ENCODE results near the gene LIFR. TPM values are rescaled to one million over a fixed set of nuclear protein-coding genes. Genes with fewer than 3 reads are reported as not detected.

LIFR gene
- polyA plus RNA-seq, 2 of the 4 experiments (the other 2 are of a cell fraction): 3.8 to 7.9 TPM

- ChIA-PET CTCF (interaction anchor here (1.4 kb wide), 1 partner anchor 83 kb away, joined by 4 read pairs; no protein-coding TSS in a partner anchor), POLR2A (no interaction called here)
- H3K9me3 ChIP-seq: 0 out of 3 replicates have a peak, but pooled peaks cover 4% of the 10 kb centered on the region
Measured at GRCh38 chr5:38524022-38524421, 32.4 kb downstream of the LIFR start.

DNA sequence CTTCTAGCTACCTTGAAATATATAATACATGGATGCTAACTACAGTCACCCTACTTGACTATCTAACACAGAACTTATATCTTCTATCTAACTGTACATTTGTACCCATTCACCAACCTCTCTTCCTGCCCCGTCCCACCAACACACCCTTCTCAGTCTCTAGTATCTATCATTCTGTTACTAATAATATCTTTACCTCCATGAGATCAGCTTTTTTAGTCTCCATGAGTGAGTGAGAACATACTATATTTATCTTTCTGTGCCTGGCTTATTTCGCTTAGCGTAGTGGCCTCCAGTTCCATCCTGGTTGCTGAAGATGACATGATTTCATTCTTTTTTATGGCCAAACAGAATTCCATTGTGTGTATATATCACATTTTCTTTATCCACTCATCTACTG is 37.0 kb downstream of the LIFR start:
- Histone ChIP-seq H3K4me2 (no peak overlapping the region), H3K27ac (no peak overlapping the region), H3K4me1 (no peaks in the 10 kb centered on the region), H3K4me3 (no peak overlapping the region), H3K9me3 (0 out of 3 replicates have a peak, but pooled peaks cover 4% of the 10 kb centered on the region)
- CTCF ChIA-PET: interaction anchor here (1.3 to 4.3 kb wide), 3 partner anchors 19 to 78 kb away, joined by 4 to 21 read pairs (median 5); no protein-coding TSS in a partner anchor
- POLR2A ChIA-PET: no interaction called here
- DNase-seq (ENCODE audit: low read depth in 1 of 2, low spot score in 1 of 2): no peak
- ATAC-seq: no peak
- no peak for FAIRE-seq
- 91% methylated on average over 3 of the region's 3 CpGs for WGBS (ENCODE audit: missing lambda C conversion rate)
- TF ChIP-seq MAZ (IDR thresholded peaks at IDR 0.05; ENCODE audit: borderline replicate concordance, low read depth, low read length) (no peak), JUNB (IDR thresholded peaks at IDR 0.05) (no peak), EHMT2 (IDR thresholded peaks at IDR 0.05; ENCODE audit: low read depth) (no peak), NPAS2 (CRISPR knock-in tag; IDR thresholded peaks at IDR 0.05; ENCODE audit: borderline replicate concordance) (no peak), SMC3 (IDR thresholded peaks at IDR 0.05) (no peak), ELK1 (IDR thresholded peaks at IDR 0.05; ENCODE audit: low read depth, low read length) (no peak), EHF (CRISPR knock-in tag; IDR thresholded peaks at IDR 0.05) (no peak), CHD2 (IDR thresholded peaks at IDR 0.05; ENCODE audit: low read length, partially characterized antibody) (no peak), EP300 (IDR thresholded peaks at IDR 0.05) (no peak), HOXB13 (CRISPR knock-in tag; IDR thresholded peaks at IDR 0.05; ENCODE audit: low read depth) (no peak), CBX2 (IDR thresholded peaks at IDR 0.05; ENCODE audit: borderline replicate concordance, low read depth) (no peak), CBX8 (IDR thresholded peaks at IDR 0.05) (no peak), RAD21 (conservative IDR thresholded peaks at IDR 0.05 in 1 of 2, IDR thresholded peaks at IDR 0.05 in 1 of 2) (no peak), RARB (CRISPR knock-in tag; IDR thresholded peaks at IDR 0.05) (no peak)
- TF ChIP-seq, protein P1, sequence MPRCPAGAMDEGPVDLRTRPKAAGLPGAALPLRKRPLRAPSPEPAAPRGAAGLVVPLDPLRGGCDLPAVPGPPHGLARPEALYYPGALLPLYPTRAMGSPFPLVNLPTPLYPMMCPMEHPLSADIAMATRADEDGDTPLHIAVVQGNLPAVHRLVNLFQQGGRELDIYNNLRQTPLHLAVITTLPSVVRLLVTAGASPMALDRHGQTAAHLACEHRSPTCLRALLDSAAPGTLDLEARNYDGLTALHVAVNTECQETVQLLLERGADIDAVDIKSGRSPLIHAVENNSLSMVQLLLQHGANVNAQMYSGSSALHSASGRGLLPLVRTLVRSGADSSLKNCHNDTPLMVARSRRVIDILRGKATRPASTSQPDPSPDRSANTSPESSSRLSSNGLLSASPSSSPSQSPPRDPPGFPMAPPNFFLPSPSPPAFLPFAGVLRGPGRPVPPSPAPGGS (IDR thresholded peaks at IDR 0.05): no peak
- TF ChIP-seq, protein P2, sequence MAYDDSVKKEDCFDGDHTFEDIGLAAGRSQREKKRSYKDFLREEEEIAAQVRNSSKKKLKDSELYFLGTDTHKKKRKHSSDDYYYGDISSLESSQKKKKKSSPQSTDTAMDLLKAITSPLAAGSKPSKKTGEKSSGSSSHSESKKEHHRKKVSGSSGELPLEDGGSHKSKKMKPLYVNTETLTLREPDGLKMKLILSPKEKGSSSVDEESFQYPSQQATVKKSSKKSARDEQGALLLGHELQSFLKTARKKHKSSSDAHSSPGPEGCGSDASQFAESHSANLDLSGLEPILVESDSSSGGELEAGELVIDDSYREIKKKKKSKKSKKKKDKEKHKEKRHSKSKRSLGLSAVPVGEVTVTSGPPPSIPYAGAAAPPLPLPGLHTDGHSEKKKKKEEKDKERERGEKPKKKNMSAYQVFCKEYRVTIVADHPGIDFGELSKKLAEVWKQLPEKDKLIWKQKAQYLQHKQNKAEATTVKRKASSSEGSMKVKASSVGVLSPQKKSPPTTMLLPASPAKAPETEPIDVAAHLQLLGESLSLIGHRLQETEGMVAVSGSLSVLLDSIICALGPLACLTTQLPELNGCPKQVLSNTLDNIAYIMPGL (CRISPR knock-in tag; IDR thresholded peaks at IDR 0.05; ENCODE audit: borderline replicate concordance): no peak
- TF ChIP-seq, protein P3, sequence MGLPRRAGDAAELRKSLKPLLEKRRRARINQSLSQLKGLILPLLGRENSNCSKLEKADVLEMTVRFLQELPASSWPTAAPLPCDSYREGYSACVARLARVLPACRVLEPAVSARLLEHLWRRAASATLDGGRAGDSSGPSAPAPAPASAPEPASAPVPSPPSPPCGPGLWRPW (IDR thresholded peaks at IDR 0.05): no peak

More at GRCh38 chr5:38524022-38524421, 32.4 kb downstream of the LIFR start:
- no peak overlapping the region for H3K4me3 ChIP-seq
- FAIRE-seq (no peak), DNase-seq (ENCODE audit: low read depth in 1 of 2, low spot score in 1 of 2) (no peak), ATAC-seq (no peak)
- H3K4me2 ChIP-seq: no peak overlapping the region
- no peaks in the 10 kb centered on the region for H3K4me1 ChIP-seq
- TF ChIP-seq ESRRA (IDR thresholded peaks at IDR 0.05; ENCODE audit: borderline replicate concordance, low read length) (no peak), ZC3H11A (IDR thresholded peaks at IDR 0.05) (no peak), EHMT2 (IDR thresholded peaks at IDR 0.05; ENCODE audit: low read depth) (no peak), HOXB5 (CRISPR knock-in tag; IDR thresholded peaks at IDR 0.05) (no peak), NFE2L2 (conservative IDR thresholded peaks at IDR 0.05; ENCODE audit: low read length) (no peak), GATA3 (IDR thresholded peaks at IDR 0.05; ENCODE audit: borderline replicate concordance) (no peak), RCOR1 (IDR thresholded peaks at IDR 0.05; ENCODE audit: low read depth, low read length) (no peak), TFCP2L1 (CRISPR knock-in tag; IDR thresholded peaks at IDR 0.05) (no peak), EHF (CRISPR knock-in tag; IDR thresholded peaks at IDR 0.05) (no peak), ZFP36 (IDR thresholded peaks at IDR 0.05; ENCODE audit: borderline replicate concordance, partially characterized antibody) (no peak), RFX5 (IDR thresholded peaks at IDR 0.05) (no peak)
- TF ChIP-seq, protein P1 (IDR thresholded peaks at IDR 0.05): no peak
- TF ChIP-seq, protein P4, sequence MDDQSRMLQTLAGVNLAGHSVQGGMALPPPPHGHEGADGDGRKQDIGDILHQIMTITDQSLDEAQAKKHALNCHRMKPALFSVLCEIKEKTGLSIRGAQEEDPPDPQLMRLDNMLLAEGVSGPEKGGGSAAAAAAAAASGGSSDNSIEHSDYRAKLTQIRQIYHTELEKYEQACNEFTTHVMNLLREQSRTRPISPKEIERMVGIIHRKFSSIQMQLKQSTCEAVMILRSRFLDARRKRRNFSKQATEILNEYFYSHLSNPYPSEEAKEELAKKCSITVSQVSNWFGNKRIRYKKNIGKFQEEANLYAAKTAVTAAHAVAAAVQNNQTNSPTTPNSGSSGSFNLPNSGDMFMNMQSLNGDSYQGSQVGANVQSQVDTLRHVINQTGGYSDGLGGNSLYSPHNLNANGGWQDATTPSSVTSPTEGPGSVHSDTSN (IDR thresholded peaks at IDR 0.05): no peak
- TF ChIP-seq, protein P5, sequence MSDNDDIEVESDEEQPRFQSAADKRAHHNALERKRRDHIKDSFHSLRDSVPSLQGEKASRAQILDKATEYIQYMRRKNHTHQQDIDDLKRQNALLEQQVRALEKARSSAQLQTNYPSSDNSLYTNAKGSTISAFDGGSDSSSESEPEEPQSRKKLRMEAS (IDR thresholded peaks at IDR 0.05): no peak
- 80% methylated on average over 3 of the region's 3 CpGs for WGBS (ENCODE audit: missing lambda C conversion rate)
- no peak overlapping the region for H3K27ac ChIP-seq

Data from A549 (cell line).